Endothelial cell of umbilical vein (primary cell): ENCODE results near the gene DKK3. TPM values are rescaled to one million over a fixed set of nuclear protein-coding genes. Genes with fewer than 3 reads are reported as not detected.

ENCODE experiments used
- BruUV-seq: library from RNA; stranded (reverse); fragments of 400-500 nt; replicated peaks from 2 replicates; lab custom pipeline; 2021; lab: Mats Ljungman, UMichigan
- CTCF ChIA-PET: fragments of 300-600, 350-600 bp; sonication (Branson Sonifier 250); formaldehyde crosslinking; loops from one replicate; lab custom pipeline; 2021; ENCODE audit warnings: antibody characterized with exemption, inconsistent platforms; lab: Charles Lee
- POLR2A ChIA-PET: fragments of 300-600, 350-600 bp; sonication (Branson Sonifier 250); formaldehyde crosslinking; loops from one replicate; lab custom pipeline; 2021; ENCODE audit warnings: antibody characterized with exemption, inconsistent platforms; lab: Charles Lee
- DNase-seq: peaks from one replicate; pipeline ENCODE4 v3.0.0-alpha.2; 2011; ENCODE audit warnings: low read depth, low spot score
- FAIRE-seq: peaks from 2 replicates; lab custom pipeline; 2011; peaks lifted over from hg19 to GRCh38; lab: Jason Lieb, UNC
- H2AFZ ChIP-seq: 2 replicates; pipeline ENCODE4 v1.6.0; 2012; ENCODE audit warnings: low read depth, low read length, control low read depth, inconsistent platforms
- H3K27ac ChIP-seq: 2 replicates; pipeline ENCODE4 v1.5.1; 2011; ENCODE audit warnings: low read depth, mild to moderate bottlenecking, control low read depth, low read length, moderate library complexity; ENCODE audit not compliant: insufficient read depth
- H3K27me3 ChIP-seq, 2 experiments: 2 replicates each; pipeline versions ENCODE4 v1.6.0 to v1.6.1; 2011; ENCODE audit warnings: low read length in 2 of 2, mixed read lengths in 1 of 2; ENCODE audit not compliant: control insufficient read depth in 2 of 2, insufficient read depth in 2 of 2
- H3K36me3 ChIP-seq, 2 experiments: 2 replicates in 1 of 2; 3 replicates in 1 of 2; pipeline ENCODE4 v1.5.1; 2011; ENCODE audit warnings: low read length in 2 of 2, mild to moderate bottlenecking in 1 of 2, moderate library complexity in 1 of 2; ENCODE audit not compliant: control insufficient read depth in 2 of 2, insufficient read depth in 2 of 2; ENCODE audit errors: extremely low read depth in 1 of 2
- H3K4me1 ChIP-seq: 3 replicates; pipeline ENCODE4 v1.5.1; 2011; ENCODE audit warnings: mild to moderate bottlenecking, low read length; ENCODE audit not compliant: control insufficient read depth, insufficient read depth; ENCODE audit errors: extremely low read depth
- H3K4me2 ChIP-seq: 2 replicates; pipeline ENCODE4 v1.6.1; 2011; ENCODE audit warnings: low read length, control low read depth, mixed read lengths; ENCODE audit not compliant: insufficient read depth
- H3K4me3 ChIP-seq, 3 experiments: fragments of 200-600 bp in 1 of 3; sonication (generic), shearing (Covaris generic) in 1 of 3; replicated peaks in 1 of 3; 2 replicates each; pipeline ENCODE4 v1.5.1; 2011 to 2016; ENCODE audit warnings: control low read depth in 3 of 3, low read length in 3 of 3, mild to moderate bottlenecking in 2 of 3, inconsistent platforms in 1 of 3, low read depth in 1 of 3, moderate library complexity in 1 of 3; ENCODE audit not compliant: insufficient read depth in 1 of 3
- H3K79me2 ChIP-seq: 2 replicates; pipeline ENCODE4 v1.6.0; 2012; ENCODE audit warnings: low read length, inconsistent platforms; ENCODE audit not compliant: control insufficient read depth, insufficient read depth
- H3K9ac ChIP-seq: replicated peaks from 2 replicates; pipeline ENCODE3; 2011; ENCODE audit warnings: low read length, control low read depth; ENCODE audit not compliant: insufficient read depth; ENCODE audit errors: extremely low read depth
- H3K9me1 ChIP-seq: replicated peaks from 3 replicates; pipeline ENCODE4 v1.6.0; 2011; ENCODE audit warnings: mild to moderate bottlenecking, low read length; ENCODE audit not compliant: control insufficient read depth, insufficient read depth; ENCODE audit errors: extremely low read depth
- H3K9me3 ChIP-seq: replicated peaks from 2 replicates; pipeline ENCODE4 v1.5.1; 2012; ENCODE audit warnings: low read length, inconsistent platforms; ENCODE audit not compliant: control insufficient read depth, insufficient read depth
- H4K20me1 ChIP-seq: replicated peaks from 2 replicates; pipeline ENCODE3; 2011; ENCODE audit warnings: mild to moderate bottlenecking, low read length; ENCODE audit not compliant: control insufficient read depth, insufficient read depth; ENCODE audit errors: extremely low read depth
- EZH2 ChIP-seq: IDR thresholded peaks from 2 replicates; pipeline ENCODE4 v1.6.1; 2012; ENCODE audit warnings: borderline replicate concordance, low read depth, mild to moderate bottlenecking, moderate library complexity, low read length, inconsistent platforms; ENCODE audit not compliant: severe bottlenecking
- FOS ChIP-seq: IDR thresholded peaks from 2 replicates; pipeline ENCODE4 v1.6.1; 2011; ENCODE audit warnings: mild to moderate bottlenecking, low read length, moderate library complexity, borderline replicate concordance; ENCODE audit not compliant: insufficient read depth
- GATA2 ChIP-seq: IDR thresholded peaks from 2 replicates; pipeline ENCODE4 v1.7.0; 2011; ENCODE audit warnings: low read depth, mild to moderate bottlenecking, moderate library complexity, mixed read lengths, low read length; ENCODE audit not compliant: insufficient read length, insufficient read depth
- JUN ChIP-seq: IDR thresholded peaks from 2 replicates; pipeline ENCODE4 v1.6.1; 2011; ENCODE audit warnings: borderline replicate concordance, low read depth; ENCODE audit not compliant: insufficient read length, insufficient read depth
- MYC ChIP-seq: IDR thresholded peaks from one replicate; pipeline ENCODE4 v1.6.1; 2011; ENCODE audit warnings: mild to moderate bottlenecking, low read depth, low read length
- POLR2A ChIP-seq: IDR thresholded peaks from 2 replicates; pipeline ENCODE4 v1.6.1; 2012; ENCODE audit warnings: low read depth, mild to moderate bottlenecking, control low read depth, low read length
- POLR2AphosphoS5 ChIP-seq: IDR thresholded peaks from 2 replicates; pipeline ENCODE4 v1.6.1; 2012; ENCODE audit warnings: low read depth, mild to moderate bottlenecking, control low read depth, low read length, moderate library complexity; ENCODE audit not compliant: insufficient read depth
- dilution Hi-C: fragments of 300-500 bp; cut with MboI; formaldehyde crosslinking; loops from one replicate; pipeline ENCODE4 v1.15.0; 2019; ENCODE audit warnings: low sequenced_read_pairs; ENCODE audit not compliant: extremely low pct_ligation_motif_present
- intact Hi-C: fragments of 100-400 bp; cut with micrococcal nuclease; formaldehyde crosslinking; loops from one replicate; pipeline ENCODE4 v1.10.0; 2022
- polyA plus RNA-seq, 4 experiments: library from polyadenylated mRNA; depleted of rRNA in 3 of 4; stranded (reverse) in 3 of 4; unstranded in 1 of 4; fragments of >200 nt; gene quantifications; 2 replicates each; pipeline versions ENCODE4 v1.2.1 to v1.2.3, GENCODE V29; 2011 to 2012; ENCODE audit warnings: missing spikeins in 1 of 4
- total RNA-seq: library from RNA; stranded (reverse); gene quantifications from 2 replicates; pipeline ENCODE4 v1.2.3, GENCODE V29; 2021
- TF ChIP-seq, protein P1 (sequence below): IDR thresholded peaks from 2 replicates; pipeline ENCODE4 v1.6.1; 2011; ENCODE audit not compliant: insufficient read depth, insufficient read length
- TF ChIP-seq, protein P2 (sequence below), 2 donors: IDR thresholded peaks; 1 replicate in 1 of 2; 2 replicates in 1 of 2; pipeline ENCODE4 v1.5.1; 2011; ENCODE audit warnings: low read length in 2 of 2, mild to moderate bottlenecking in 2 of 2, moderate library complexity in 2 of 2, control low read depth in 1 of 2, inconsistent platforms in 1 of 2, low read depth in 1 of 2; ENCODE audit not compliant: insufficient read depth in 1 of 2; ENCODE audit errors: extremely low read depth in 1 of 2

Gene DKK3
- total and polyA plus RNA-seq, 2 donors (not counting 3 experiments of a cell fraction or from before 2014, with no cell fraction given), result 131 to 335 TPM

DNA sequence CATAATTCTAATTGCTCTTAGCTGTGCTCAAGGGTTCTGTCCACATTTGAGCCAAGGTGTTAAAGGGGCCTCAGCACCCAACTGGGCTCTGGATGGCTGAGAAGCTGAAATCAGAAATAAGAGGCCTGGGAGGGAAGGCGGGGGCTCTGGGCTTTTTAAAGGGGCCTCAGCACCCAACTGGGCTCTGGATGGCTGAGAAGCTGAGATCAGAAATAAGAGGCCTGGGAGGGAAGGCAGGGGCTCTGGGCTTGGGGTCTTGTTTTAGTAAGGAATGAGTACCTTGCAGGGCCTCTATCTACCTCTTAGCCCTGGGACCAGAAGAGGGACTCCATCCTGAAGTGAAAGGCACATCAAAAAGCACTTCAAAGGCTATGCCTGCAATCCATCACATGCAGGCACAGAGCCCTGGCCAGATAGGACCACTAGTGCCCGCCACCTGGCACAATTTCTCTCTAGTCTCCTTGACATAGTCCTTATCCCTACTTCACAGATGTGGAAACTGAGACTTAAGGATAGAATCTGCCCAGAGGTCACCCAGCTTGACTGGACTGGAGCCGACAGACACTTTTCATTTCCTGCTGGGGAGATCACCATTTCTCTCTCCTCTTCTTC lies 35.6 kb downstream of the DKK3 start:
- dilution Hi-C loops, result no loop called here
- Histone ChIP-seq H3K4me1 (peaks cover 21% of the 10 kb centered on the region), H2AFZ (no peak overlapping the region), H3K36me3 (peaks cover 0 to 2% of the 10 kb centered on the region in 2 experiments), H3K9me3 (no peaks in the 10 kb centered on the region), H3K27me3 (no peaks in the 10 kb centered on the region), H3K9ac (no peak overlapping the region), H4K20me1 (no peaks in the 10 kb centered on the region), H3K27ac (no peak overlapping the region), H3K4me3 (no peak overlapping the region), H3K4me2 (no peak overlapping the region), H3K9me1 (no peaks in the 10 kb centered on the region), H3K79me2 (no peaks in the 10 kb centered on the region)
- DNase-seq, result no peak
- TF ChIP-seq POLR2AphosphoS5 (no peak), POLR2A (no peak), MYC (no peak), GATA2 (no peak), EZH2 (no peak), JUN (no peak), FOS (no peak)
- TF ChIP-seq, protein P1, sequence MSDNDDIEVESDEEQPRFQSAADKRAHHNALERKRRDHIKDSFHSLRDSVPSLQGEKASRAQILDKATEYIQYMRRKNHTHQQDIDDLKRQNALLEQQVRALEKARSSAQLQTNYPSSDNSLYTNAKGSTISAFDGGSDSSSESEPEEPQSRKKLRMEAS, result no peak
- TF ChIP-seq, protein P2, sequence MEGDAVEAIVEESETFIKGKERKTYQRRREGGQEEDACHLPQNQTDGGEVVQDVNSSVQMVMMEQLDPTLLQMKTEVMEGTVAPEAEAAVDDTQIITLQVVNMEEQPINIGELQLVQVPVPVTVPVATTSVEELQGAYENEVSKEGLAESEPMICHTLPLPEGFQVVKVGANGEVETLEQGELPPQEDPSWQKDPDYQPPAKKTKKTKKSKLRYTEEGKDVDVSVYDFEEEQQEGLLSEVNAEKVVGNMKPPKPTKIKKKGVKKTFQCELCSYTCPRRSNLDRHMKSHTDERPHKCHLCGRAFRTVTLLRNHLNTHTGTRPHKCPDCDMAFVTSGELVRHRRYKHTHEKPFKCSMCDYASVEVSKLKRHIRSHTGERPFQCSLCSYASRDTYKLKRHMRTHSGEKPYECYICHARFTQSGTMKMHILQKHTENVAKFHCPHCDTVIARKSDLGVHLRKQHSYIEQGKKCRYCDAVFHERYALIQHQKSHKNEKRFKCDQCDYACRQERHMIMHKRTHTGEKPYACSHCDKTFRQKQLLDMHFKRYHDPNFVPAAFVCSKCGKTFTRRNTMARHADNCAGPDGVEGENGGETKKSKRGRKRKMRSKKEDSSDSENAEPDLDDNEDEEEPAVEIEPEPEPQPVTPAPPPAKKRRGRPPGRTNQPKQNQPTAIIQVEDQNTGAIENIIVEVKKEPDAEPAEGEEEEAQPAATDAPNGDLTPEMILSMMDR (IDR thresholded peaks at IDR 0.05; ENCODE audit: extremely low read depth in 1 of 2, insufficient read depth in 1 of 2, low read depth in 1 of 2, low read length in 2 of 2), result no peak
- CTCF ChIA-PET, result interaction anchor here (0.8 to 1.7 kb wide), 6 partner anchors 11 to 185 kb away, joined by 3 to 7 read pairs (median 3); no protein-coding TSS in a partner anchor
- POLR2A ChIA-PET, result no interaction called here
- BruUV-seq, result no TSS peak
- intact Hi-C loops, result loop anchor here (10.0 kb wide), 1 partner anchor 722 kb away; no protein-coding TSS in a partner anchor
- FAIRE-seq, result no peak
